HG03378 (cell line): ENCODE measurements around the gene P4HTM.

Source experiments
- ATAC-seq: cut with Tn5 transposase; IDR thresholded peaks from one replicate; pipeline ENCODE4 v1.9.1; 2021; ENCODE audit warnings: mild to moderate bottlenecking, moderate library complexity; ENCODE audit not compliant: unreplicated experiment

P4HTM gene

DNA sequence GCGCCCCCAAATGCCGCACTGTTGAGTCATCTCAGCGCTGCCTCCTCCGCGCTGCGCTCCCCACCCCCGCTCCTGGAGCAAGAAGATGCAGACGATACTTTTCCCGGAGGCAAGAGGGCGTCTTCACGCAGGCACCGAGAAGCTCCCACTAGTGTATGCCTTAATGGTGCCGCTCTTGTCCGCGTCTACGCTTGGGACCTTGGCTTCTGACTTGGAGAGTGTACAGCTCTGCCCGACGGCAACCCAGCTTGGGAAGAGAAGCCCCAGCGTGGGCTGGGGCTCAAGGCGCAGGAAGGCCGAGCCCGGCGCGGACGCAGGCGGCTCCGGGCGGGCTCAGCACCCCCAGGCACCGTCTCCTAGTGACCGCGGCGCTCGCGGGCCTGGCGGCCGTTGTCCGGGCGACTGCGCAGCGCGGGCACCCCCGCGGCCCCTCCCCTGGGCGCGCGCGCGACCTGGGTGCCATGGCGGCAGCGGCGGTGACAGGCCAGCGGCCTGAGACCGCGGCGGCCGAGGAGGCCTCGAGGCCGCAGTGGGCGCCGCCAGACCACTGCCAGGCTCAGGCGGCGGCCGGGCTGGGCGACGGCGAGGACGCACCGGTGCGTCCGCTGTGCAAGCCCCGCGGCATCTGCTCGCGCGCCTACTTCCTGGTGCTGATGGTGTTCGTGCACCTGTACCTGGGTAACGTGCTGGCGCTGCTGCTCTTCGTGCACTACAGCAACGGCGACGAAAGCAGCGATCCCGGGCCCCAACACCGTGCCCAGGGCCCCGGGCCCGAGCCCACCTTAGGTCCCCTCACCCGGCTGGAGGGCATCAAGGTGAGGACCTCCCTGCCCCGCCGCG lies at the start of gene P4HTM:
Gene P4HTM (plus strand): TSS at position 446 of the 840 bp plus-strand sequence. CDS start 16 bp downstream, at position 462.
- no peak for ATAC-seq

DNA sequence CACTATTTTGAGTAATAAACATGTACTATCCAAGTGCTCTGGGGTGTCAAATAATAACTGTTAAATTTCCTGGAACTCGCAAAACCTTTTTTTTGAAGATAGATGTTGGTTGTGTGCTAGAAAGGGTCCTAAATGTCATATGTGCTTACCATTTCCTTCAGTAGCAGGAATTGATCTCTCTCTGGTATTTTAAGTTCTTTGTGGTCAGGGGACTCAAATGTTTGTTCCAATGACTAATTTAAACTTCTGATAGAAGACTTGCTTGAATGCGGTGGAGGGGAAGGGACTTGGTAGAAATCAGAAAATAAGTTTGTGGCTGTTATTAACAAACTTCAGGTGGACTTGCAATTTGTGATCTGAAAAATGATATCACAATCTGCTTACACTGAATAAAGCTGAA lies 44.6 kb upstream of the P4HTM start:
- no peak for ATAC-seq

GRCh38 chr3:48945891-48946549 lies 44.0 kb upstream of the P4HTM start:
- ATAC-seq, result no peak

DNA sequence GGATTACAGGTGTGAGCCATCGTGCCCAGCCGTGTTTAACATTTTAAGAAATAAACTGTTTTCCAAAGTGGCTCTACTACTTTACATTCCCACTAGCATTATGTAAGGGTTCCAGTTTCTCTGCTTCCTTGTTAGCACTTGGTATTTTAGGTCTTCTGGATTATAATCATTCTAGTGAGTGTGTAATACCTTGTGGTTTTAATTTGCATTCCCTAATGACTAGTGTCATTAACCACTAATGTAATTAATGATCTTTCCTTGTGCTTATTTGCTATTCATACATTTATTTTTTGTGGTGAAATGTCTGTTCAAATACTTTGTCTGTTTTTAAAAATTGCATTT lies 40.7 kb upstream of the P4HTM start:
- no peak for ATAC-seq

DNA sequence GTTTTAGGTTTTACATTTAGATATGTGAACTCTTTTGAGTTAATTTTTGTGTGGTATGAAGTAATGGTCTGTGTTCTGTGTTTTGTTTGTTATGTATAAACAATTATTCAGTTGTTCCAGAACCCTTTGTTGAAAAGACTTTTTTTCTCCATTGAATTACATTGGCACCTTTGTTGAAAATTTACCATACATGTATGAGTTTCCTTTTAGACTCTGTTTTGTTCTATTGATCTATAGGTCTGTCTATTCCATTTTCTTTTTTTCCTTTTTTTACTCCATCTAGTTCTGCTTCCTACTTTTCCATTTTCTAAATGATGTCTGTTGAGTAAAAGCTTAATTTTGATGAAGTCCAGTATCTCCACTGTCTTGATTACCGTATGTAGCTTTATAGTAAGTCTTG lies 40.0 kb upstream of the P4HTM start:
- ATAC-seq, result no peak

DNA sequence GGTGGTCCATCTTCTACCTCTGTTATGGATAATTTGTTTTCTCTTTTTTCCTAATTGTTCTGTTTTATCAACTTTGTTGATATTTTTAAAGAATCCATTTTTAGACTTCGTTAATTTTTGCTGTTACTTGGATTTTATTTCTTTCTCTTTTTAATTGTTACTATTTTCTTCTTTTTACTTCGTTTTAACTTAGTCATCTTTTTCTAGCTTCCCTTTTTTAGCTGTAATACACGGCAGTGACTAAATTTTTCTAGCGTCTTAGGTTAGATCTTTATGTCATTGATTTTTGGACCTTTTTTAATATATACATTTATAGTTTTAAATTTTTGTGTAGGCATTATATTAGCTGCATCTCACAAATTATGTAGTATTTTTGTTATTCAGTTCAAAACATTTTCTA lies 38.3 kb upstream of the P4HTM start:
- no peak for ATAC-seq

DNA sequence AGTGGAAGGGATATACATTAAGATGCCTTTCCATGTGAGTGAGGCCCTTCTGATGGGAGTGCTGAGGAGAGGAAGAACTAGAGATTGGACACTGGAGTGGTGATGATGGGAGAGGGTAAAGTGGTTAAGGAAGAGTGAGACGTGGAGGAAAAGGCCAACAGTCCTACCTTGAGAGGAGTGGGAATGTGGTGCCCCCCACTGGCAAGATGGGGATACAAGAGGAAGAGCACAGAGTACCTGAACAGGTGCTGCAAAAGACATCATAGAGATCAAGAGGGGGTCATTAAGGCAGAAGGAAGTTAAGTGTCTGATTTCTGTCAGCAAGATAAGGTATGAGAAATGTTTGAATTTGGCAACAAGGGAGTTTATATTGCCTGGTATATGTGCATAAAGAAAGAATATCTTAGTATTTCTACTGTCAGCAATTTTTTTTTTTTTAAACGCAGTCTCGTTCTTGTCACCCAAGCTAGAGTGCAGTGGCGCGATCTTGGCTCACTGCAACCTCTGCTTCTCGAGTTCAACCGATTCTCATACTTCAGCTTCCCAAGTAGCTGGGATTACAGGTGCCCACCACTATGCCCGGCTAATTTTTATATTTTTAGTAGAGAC lies 37.4 kb upstream of the P4HTM start:
- ATAC-seq, result no peak

- ATAC-seq, result no peak
Measured at GRCh38 chr3:48957006-48957705, 32.9 kb upstream of the P4HTM start.

GRCh38 chr3:48960841-48961413 lies 29.1 kb upstream of the P4HTM start:
- ATAC-seq, result no peak

GRCh38 chr3:48962340-48962739 lies 27.7 kb upstream of the P4HTM start:
- ATAC-seq, result no peak

DNA sequence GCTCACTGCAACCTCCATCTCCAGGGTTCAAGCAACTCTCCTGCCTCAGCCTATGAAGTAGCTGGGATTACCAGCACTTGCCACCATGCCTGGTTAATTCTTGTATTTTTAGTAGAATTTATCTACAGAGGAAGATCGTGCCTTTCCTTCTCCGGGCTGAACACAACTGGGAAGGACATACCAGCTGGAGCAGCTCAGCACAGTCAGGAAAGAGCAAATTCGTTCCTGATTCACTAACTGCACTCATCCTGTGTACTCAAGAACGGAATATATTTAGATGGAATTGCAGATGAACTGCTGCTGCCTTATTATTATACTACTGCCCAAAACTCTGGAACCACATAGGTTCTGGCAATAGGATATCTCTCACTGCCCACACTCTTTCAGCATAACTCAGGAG lies 27.1 kb upstream of the P4HTM start:
- ATAC-seq, result no peak

DNA sequence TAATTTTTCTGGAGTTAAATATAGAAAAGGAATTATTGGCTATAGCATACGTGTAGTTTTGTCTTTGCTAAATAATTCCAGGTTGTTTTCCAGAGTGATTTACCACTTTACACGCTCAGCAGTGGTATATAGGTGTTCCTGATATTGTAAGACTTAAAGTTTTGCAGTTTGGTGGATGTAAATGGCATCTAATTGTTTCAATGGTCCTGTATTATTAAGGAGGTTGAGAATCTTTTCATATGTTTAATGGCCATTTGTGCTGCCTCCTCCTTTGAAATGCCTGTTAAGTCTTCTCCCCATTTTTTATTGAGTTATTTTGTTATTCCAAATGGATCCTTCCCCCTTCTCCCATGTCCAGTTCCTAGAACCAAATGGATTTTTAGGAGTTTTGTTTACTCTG lies 26.4 kb upstream of the P4HTM start:
- no peak for ATAC-seq

DNA sequence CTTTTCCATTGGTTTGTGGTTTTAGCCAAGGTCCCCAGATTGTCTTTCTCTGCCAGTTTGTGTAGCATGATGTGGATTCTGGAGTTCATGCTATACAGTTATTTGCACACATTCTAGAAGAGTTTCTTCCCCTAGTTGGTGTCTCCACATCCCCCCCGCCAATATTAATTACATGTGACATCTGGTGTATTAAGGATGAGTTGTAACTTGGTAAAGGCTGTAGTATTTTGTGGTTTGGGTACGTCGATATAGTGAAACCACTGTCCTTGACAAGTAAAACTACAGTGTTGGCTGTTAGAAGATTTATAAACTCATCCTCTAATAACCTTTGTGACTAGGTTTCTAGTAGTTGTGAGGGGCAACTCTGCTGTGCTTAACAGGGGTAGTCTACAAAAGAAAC lies 23.7 kb upstream of the P4HTM start:
- ATAC-seq, result no peak

DNA sequence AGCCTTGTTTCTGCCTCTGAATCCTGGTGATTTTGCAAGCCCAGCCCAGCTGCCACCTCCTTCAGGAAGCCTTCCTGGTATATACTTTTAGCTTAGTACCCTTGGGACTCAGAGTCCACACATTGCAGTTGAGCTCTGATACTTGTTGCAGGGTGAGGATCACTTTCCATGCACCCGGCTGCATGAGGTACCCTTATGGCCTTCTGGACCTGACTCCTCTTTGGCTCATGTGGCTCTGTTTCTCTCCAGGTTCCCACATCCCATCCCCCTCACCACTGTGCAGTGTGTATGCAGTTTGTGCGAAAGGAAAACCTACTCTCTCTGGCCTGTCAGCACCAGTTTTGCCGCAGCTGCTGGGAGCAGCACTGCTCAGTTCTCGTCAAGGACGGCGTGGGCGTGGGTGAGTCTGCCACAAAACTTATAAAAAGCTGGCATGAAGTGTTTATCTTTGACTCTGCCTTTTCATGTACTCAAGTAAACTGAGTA lies 23.1 kb upstream of the P4HTM start:
- no peak for ATAC-seq

- no peak for ATAC-seq
Measured at GRCh38 chr3:48970586-48970985, 19.5 kb upstream of the P4HTM start.

DNA sequence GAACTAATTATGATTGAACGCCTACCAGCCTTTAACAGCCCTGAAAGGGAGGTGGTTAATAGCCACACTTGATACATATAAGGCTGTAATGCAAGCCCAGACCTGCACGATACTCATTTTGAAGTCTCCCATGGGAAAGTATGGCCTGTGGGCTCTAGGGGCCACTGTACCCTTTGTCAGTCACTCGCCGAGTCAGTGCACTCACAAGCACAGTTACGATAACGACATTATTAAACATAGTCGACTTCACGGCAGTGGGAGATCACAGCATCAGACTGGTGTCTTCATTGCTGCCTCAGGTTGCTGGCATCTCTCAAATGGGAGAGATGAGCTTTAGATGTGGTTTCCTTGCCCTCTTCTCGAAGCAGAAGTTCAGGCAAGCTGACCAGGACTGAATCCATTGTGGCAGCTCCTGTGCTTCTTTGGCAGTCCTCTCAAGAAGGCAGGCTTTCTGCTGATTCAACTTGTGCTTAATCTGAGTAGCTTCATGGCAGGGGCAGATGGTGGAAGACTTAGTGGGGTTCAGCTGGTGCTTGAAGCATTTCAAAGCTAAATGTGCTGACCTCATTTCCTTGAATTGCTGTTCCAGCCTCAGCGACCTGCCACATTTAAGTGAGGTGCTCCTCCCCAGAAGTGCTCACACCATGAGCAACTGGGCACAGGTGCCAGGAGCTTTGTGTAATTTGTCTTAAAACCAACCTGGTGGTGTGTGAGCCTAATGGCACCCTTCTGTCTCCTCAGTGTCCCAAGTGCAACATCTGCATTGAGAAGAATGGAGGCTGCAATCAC lies 15.8 kb upstream of the P4HTM start:
- ATAC-seq, result no peak

GRCh38 chr3:48979451-48979850 lies 10.6 kb upstream of the P4HTM start:
- no peak for ATAC-seq

- ATAC-seq, result no peak
Measured at GRCh38 chr3:48980295-48980694, 9.7 kb upstream of the P4HTM start.

- ATAC-seq, result no peak
Measured at GRCh38 chr3:48982016-48982415, 8.0 kb upstream of the P4HTM start.

- ATAC-seq, result no peak
Measured at GRCh38 chr3:48982686-48983085, 7.4 kb upstream of the P4HTM start.
